GM19025 (cell line): ENCODE results near the gene ZNF831.

Experiments used
- ATAC-seq: cut with Tn5 transposase; IDR thresholded peaks from one replicate; pipeline ENCODE4 v1.9.1; 2021; ENCODE audit warnings: mild to moderate bottlenecking, low read depth, moderate library complexity; ENCODE audit not compliant: unreplicated experiment

Gene ZNF831

DNA sequence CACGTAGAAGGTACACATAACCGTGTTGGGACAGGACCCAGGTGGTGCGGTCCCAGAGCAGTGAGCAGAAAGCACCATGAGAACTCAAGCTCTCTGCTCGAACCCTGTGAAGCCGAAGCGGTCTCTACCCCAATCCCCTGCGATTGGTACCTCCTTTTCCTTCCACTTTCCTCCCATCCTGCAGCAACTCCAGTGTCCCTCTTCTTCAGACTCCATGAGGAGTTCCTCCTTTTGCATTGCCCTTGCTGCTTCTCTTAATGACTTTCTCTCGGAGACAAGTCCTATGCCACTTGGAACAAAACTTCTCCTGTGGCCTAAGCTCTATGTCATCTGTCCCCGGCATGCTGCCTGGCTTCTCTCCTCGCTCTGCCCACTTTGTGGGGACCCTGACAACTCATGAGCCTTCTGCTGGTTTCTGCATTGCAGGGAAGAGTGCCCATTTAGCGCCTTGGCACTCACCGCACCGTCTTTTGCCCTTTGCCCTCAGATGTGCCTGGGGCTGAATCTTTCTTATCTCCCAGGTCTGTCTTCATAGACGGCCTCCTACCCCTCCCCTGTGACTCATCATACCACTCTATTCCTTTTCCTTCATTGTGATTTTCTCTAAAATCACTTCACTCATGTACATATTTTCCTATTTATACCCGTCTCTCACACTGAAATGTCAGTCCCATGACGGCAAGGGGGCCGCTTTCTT, 9.2 kb upstream of the ZNF831 start:
- no peak for ATAC-seq

DNA sequence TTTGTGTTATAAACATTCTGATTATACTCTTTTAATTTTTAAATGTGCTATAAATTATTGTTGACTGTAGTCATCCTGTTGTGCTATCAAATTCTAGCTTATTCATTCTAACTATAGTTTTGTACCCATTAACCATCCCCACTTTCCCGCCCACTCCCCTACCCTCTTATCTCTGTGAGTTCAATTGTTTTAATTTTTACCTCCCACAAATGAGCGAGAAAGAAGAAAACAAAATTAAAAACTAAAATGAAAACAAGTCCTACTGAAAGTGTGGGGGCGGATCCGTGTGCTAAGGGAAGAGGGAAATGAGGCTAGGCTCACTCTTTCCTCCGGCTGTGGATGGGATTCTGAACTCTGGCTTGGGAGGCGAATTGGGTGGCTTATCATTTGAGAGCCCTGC, 6.6 kb upstream of the ZNF831 start:
- ATAC-seq, result no peak

DNA sequence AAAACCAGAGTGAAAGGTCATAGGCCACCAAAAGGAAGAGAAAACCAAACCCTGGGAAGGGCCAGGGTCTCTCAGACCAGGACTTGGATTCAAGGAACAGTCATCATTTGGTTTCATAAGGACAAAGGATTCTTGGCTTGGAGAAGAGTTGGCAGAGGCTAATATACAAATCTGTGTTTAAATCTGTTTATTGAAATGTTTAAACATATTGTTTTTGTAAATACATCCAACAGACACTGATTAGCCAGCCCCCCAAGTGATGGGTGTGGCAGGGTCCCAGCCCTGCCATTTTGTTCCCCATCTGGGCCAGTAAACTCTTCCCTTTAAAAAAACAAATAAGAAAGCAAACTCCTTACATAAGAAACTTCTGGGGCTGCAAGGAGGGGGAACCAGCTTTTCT, 6.1 kb upstream of the ZNF831 start:
- no peak for ATAC-seq

DNA sequence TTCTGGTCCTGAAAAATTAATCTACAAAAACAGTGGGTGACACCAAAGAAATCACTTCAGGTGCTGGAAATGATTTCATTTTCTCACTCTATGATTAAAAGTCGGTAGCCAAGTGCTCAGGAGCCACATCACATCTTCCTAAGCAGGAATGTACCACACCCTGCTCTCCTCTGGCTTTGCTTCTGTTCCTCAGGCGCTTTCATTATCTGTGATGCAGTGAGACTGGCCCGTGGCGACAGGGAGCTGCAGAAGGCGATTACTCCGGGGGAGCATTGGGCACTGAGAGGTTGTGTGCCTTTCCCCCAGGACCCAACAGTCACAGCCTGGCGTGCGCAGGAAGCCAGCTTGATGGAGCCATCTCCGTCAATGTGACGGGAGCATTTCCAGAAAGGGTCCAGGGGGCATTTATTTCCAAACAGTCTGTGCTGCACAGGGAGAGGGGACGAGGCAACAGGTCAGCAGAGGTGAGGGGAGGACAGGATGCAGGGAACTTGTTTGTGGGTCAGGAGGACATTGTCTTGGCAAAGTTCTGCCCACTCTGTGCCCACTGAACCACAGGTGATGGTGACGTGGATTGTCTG, 5.6 kb upstream of the ZNF831 start:
- ATAC-seq, result no peak

DNA sequence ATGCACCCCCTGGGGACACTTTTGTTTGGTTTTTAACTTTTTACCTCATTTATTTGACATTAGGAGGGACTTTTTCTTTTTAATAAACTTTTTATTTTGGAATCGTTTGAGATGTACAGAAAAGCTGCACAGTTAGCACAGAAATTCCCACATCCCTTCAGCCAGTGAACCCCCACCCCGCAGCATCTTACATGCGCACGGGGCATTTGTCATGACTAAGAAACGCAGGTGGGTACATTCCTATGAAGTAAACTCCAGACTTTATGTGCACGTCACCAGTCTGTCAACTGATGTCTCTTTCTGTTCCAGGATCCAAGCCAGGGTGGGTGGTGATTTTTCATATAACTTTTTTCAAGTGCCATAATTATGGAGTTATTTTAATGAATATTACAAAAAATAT, 4.9 kb upstream of the ZNF831 start:
- no peak for ATAC-seq

DNA sequence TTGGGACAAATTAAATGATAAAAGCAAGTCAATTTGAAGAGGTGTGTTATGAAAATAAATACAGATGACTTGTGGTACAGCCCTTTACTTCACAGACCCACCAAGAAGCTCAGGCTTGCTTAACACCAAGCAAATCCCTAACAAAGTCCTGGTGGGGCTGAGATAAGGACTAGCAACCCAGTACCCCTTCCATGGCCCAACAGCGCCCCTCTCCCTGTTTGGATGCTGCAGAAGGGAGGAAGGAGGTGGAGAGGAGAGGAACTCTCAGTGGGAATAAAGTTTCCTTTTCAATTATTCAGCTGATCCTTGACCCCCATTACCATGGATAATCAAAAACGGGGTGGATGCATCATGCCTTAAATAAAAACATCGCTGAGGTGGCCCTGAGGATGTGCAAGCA, 4.5 kb upstream of the ZNF831 start:
- no peak for ATAC-seq

DNA sequence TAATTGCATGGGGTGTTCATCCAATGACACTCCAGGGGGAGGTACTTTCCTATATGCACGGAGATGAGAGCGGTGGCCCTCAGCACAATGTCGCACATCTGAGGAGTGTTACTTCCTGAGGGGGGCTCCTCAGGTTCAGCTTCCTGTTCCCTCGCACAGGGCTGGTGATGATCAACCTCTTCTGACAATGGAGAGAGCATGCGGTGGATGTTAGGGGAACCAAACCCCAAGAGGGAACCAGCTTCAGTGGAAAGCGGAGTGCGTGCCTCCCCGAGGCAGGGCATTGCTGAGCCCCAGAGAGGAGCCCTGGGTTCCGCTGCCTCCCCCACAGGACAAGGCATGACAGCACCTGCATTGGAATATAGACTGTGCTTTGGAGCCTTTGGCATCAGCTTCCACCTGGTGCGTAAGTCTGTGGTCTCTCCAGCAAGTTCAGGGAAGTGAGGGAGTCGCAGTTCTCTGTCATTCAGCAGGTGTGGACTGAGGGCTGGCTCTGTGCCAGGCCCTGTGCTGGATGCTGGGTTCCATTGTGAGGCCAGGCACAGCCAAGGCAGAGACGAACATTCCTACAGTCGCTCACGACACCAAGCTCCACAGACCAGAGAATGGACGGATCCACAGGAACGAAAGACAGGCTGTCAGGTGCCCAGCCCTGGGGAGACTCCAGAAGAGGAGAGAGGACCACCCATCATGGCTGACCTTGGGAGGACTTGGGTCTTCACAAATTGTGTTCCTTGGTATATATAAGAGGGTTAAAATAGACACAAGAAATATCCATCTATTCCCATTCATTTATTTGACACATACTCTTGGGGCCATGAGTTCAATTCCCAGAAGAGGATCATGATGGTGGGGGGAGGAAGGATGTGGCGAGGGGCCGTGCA, 3.9 kb upstream of the ZNF831 start:
- ATAC-seq, result no peak

DNA sequence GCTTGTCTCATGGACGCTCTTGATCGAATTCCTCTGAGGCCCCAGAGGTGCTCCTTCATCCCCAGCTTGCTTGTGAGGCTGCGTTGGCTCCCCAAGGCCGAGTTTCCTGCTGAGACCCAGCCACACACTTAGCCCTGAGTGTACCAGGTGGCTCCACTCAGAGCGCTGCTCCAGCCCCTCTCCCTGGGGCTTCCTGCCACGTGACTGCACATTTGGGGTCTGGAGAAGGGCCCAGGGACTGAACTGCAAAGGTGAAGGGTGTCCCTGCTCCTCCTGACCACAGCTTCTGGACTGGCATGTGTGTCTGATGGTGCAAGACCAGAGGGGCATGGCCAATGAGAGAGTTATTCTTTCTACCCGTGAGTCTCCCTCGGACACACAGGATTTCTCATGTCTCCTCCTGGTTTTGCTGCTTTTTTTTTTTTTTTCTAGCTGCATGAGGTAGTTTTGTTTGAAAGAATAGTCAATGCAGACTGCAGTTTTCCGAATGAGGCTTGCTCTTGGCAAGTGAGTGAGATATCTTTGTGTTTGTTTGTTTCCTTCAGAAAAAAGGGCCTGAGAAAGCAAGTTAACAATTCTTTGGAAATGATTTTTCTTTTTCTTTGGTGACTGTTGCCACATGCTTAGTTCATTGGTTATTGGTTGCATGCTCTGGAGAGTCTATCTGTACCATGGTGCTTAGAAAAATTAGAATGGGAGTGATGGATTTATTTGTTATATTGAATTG, 3.1 kb upstream of the ZNF831 start:
- no peak for ATAC-seq

DNA sequence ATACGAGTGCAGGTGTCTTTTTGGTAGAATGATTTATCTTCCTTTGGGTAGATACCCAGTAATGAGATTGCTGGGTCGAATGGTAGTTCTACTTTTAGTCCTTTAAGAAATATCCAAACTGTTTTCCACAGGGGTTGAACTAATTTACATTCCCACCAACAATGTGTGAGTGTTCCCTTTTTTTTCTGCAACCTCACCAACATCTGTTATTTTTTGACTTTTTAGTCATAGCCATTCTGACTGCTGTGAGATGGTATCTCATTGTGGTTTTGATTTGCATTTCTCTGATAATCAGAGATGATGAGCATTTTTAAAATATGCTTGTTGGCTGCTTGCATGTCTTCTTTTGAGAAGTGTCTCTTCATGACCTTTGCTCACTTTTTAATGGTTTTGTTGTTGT, 1.9 kb upstream of the ZNF831 start:
- no peak for ATAC-seq

DNA sequence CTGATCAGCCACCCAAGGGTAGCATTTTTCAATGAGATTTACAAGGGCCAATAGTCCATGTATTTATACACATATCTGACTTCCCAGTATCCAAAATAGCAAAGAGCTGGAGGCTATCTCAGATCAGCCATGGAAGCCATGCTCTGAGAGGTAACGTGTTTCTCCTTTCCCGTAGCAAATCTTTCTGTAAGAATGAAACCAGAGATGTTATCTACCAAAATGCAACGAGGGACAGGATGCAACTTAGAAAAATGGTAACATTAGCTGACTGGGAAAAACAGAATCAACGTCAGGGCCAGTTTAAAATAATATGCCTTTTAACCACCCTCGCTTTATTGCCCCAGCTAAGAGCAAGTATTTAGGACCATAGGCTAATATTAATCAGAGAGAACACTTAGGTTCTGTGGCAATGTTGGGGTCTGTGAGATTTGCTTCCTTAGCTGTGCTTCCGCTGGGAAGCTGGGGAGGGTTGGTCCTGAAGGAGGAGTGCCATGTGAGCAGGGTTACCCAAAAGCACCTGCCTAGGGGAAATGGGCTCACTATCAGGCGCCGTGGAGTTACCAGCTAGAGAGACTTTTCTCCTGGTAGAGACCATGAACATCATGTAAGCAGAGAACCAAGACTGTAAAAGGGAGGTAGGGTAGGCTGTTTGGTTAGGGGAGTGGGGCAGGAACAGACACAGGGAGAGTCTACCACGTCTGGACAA, 1.2 kb downstream of the ZNF831 start:
- ATAC-seq, result no peak

DNA sequence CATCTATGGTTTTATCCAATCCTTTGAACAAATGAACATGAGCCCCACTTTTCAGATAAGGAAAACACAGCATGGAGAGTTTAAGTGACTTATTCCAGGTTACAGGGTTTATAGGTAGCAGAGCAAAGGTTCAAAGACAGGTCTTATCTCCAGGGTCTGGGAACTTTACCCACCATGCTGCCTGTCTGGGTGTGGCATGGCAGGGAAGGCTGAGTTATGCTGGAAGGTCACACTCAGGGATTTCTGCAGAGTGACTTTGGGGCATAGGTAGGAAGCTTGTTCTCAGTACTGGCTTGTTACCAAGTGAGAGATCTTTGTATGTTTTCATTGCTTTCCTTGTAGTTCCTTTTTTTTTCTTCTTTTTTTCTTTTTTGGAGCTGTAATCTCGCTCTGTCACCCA, 1.8 kb downstream of the ZNF831 start:
- no peak for ATAC-seq

DNA sequence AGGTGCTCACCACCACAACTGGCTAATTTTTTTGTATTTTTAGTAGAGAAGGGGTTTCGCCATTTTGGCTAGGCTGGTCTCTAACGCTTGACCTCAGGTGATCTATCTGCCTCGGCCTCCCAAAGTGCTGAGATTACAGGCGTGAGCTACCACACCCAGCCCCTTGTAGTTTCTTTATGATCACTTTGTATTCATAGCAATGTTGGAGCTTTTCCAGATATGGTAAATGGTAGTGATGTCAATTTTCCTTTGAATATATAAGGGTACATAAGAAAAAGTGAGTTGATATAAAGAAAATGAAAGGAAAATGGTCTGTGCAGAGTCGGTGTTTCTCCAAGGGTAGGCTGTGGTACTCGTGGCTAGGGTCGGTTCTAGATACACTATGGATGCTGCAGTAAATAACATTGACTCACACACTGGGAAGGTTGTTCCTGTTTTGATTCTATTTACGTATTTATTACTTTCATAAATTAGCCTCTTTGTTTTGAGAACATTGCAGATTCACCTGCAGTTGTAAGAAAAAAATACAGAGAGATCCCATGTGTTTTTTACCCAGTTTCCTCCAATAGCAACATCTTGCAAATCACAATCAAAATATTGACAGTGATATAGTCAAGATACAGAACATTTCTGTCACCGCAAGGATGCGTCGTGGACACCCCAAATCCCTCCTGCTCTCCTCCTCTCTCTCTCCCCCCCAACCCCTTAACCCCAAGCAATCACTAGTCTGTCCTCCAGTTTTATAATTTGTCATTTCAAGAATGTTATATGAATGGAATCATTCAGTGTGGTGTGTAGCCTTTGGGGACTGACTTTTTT, 2.5 kb downstream of the ZNF831 start:
- no peak for ATAC-seq

DNA sequence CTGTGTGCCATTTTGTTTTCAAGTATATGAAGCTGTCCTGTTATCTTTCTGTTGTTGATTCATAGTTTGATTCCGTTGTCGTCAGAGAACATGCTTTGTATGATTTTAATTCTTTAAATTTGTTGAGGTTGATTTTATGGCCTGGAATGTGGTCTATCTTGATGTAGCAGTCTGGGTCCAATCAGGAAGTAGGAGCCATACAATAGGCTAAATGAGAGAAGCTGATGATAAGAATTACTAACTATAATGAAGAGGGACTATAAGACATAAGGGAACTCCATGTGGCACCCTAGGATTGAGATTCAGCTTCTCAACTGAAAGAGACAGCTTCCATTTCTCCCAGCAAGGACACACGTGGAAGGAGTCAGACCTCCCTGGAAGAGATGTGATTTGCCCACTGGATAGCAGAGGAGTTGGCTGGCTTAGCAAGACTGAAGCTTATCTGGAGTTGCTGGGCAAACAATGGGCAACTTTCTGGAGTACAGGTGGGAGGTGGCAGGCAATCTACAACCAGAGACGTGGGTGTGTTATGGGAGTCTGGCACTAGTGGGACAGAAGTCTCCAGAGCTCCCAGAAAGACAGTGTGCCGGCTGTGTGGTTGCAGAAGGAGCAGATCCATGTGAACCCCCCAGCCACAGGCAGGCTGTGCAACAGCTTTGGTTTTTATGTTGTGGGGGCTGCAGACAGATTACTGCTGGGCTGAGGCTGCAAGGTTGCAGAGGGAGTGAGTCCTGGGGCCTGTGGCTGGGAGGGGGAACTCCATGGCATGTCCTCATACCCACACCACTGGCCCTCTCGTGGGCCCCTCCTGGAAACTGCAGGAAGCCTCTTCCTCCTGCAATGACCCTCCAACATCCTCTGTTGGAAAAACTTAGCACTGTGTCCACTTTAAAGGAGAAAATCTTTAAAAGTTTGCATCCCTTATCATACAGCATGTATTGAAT, 7.1 kb downstream of the ZNF831 start:
- no peak for ATAC-seq

DNA sequence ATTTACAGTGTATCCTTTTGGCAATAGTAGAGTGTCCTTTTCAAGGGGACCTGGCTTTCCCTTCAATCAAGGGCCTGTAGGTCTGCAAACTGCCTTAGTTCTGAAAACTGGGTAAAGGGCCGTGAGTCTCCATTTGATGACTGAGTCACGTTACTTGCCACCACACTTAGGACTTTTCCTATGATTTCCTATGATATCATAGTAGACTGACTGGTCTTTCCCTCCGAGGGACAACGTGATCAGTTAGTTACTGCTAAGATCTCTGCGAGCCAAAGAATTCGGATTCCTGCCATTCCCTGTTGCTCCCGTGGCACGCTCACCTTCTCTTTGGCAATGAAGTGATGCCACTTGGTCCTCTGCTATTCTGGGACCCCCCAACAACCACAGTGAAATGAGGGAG, 8.4 kb downstream of the ZNF831 start:
- ATAC-seq, result no peak

DNA sequence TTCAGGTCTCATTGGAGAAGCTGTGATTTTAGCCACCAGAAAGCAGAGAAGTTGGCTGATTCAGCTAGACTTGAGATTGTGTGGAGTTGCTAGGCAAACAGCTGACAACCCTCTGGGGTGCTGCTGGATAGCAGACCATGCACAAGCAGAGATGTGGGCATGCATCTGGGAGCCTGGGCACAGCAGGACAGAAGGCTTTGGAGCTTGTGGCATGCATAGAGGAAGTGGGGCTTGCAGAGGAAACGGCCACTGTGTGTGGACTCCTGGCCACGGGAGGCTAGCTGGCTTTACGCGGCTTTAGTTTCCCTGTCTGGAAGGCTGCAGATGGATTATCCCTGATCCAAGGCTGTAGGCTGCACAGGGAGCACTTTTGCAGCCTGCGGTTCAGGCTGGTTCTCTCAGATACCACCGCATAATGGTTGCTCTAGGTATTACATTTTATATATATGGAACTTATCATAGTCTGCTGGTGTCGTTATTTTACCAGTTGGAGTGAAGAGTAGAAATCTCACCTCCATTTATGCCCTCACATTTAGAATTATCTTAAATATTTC, 10.4 kb downstream of the ZNF831 start:
- ATAC-seq, result no peak

DNA sequence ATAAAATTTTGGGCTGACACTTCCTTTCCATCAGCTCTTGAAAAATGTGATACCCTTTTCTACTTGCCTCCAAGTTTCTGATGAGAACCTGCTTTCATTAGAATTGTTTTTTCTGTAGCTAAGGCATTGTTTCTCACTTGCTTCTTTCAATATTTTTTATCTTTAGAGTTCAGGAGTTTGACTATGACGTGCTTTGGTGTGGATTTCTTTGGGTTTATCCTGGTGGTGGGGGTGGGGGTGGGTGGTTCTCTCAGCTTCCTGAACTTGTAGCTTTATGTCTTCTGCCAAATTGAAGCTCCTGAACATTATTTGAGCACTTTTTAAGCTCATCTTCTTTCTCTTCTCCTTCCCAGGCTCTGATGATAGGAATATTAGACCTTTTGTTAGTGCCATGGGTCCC, 11.4 kb downstream of the ZNF831 start:
- no peak for ATAC-seq

DNA sequence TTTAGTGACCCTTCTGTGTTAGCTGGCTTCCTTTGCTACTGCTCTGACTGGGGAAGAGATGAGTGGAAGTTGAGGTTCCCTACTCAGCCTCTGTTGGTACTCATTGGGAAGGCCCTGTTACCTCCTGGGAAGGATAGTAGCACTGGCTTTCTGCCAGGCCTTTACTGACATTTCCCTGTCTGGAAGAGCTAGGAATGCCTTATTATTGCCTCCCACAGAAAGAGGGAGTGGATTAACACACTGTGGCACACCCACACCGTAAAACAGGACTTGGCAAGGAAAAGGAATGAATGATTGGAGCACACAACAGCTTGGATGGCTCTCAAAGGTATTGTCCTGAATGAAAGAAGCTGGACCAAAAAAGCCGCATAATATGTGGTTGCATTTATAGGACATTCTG, 12.2 kb downstream of the ZNF831 start:
- no peak for ATAC-seq

DNA sequence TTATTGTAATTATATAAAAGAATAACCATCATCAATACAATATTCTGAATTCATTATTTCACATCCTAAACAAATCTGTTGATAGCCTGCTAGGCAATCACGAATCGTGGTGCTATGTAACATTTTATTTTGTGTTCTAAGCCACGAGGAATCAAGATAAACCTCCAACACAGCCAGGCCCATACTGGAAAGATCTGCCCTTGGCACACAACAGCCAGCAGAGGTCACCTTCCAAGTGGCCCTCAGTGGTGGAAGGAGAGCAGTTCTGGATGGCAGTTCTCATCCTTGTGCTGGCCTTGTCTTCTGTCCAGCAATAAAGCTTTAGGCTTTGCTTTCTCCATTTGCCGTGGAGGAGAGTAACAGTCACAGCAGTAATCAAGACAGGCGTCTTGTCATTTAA, 13.2 kb downstream of the ZNF831 start:
- ATAC-seq, result no peak
